NCI-H1436 (cell line): ENCODE data around the gene TEX264.

Experiments
- DNase-seq: peaks from one replicate; lab custom pipeline; 2025; lab: John Stamatoyannopoulos, UW

Gene TEX264

DNA sequence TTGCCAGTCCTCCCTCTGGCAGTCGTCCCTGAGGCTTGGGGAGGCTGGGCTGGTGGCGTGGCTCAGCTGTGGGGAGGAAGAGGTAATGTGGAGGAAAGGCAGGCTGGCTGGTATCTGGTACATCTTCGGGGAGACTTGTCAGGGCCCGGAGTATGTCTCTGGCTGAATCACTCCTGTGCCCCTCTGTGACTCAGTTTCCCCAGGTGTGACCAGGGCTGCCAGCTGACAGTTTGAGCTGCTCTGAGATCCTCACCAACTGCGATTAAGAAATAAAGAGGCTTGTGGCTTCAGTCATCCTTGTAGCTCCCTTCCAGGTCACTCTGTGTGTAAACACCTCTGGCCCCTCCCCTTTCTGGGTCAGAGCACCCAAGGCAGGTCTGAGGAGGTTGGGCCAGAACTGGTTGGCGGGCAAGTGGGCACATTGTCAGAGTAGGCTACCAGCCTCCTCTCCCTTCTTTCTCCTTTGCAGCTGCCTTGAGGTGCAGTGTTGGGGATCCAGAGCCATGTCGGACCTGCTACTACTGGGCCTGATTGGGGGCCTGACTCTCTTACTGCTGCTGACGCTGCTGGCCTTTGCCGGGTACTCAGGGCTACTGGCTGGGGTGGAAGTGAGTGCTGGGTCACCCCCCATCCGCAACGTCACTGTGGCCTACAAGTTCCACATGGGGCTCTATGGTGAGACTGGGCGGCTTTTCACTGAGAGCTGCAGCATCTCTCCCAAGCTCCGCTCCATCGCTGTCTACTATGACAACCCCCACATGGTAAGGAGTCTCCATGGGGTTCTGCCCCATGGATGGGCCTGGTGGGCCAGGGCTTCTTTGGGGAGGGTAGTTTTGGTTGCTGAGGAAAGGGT, 3.0 kb downstream of the TEX264 start:
- no peak for DNase-seq

DNA sequence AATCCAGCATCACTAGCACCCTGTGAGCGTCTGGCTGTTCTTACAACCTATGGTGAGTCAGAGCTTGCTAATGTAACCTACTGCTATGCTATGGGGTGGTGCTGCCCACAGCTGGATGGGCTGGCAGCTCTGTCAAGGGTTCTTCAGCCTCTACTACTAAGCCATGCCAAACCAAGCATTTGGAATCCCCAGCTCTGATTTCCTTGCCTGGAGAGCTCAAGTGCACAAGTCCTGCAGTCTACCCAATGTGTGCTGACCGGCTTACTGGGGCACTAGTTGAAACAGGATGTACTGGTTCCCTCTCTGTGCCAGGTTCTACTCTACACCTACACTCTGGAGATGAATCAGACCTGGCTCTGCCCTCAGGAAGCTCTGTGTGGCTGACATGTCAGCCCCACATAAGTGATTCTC, 4.2 kb downstream of the TEX264 start:
- no peak for DNase-seq

DNA sequence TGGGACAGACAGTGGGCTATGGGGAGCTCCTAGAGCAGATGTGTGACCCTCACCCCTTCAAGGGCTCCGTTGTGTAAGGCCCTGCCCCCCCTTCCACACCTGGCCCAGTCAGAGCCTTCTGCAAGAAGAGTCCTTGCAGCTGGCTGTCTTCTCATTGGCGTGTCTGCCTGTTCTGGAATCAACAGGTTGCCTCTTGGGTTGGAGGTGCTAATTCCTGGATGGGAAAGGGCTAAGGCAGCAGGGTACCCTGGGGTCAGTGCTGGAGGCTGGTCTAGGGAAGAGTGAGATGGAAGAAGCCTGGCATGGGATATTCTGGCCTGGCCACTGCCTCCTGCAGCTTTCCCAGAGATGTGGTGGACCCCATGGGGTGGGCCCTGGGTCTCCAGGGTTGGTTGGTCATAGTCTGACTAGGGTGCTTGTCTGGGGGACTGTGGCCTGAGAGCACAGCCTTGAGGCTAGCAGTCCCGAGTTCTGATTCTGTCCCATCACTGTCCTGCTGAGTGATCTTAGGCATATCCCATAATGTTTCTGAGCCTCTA, 5.1 kb downstream of the TEX264 start:
- no peak for DNase-seq

DNA sequence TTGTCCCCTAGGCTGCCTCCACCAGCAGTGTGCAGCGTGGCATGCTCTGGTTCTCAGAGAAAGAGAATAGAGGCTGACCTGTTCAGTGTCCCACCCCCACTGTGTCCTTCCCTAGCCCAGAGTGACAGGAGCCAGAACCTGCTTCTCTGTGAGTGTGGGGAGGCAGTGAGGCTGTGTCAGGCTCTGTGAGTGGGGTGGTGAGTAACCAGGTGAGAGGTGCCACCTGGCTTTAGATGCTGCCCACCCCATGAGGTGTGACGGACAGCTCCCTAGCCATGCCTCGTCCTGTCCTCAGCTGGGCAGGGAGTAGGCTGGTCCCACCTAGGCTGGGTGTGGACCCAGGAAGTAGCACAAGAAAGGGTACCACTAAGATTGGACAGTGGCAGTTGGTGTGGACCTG, 6.3 kb downstream of the TEX264 start:
- no peak for DNase-seq

DNA sequence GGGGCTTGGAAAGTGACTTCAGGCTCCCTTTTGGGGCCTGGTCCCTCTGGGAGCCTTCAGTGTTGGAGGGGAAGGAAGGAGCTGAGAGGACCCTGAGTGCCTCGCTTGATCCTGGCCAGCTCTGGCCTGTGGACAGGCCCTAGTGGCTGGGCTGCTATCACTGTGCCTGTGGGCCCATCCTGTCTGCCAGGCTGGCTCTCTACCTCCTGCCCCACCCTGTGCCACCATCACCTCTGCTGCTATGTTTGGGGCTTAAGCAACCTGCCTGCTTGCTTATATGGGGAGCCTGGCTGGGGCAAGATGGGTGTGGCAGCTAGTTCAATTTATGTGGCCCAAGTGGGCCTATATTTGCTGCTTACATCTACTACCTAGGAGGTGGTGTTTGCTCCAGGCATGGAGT, 7.1 kb downstream of the TEX264 start:
- no peak for DNase-seq

DNA sequence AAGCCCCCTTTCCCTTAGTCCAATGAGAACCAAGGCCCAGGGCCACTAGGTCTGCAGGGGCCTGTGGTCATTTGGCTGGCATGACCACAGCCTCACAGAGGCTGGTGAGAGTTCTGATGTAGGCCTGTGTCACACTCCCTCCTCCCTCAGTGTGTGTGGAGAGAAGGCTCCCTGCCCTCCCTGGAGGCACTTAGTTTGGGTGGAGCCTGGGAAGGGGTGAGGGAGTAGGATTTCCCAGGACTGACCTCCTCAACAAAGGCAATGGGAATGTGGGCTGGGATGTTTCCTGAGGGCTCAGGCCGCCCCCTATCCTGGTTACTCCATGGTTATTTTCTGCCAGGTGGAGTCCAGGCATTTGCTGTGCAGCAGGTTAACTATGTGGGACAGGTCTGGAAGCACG, 7.6 kb downstream of the TEX264 start:
- no peak for DNase-seq

DNA sequence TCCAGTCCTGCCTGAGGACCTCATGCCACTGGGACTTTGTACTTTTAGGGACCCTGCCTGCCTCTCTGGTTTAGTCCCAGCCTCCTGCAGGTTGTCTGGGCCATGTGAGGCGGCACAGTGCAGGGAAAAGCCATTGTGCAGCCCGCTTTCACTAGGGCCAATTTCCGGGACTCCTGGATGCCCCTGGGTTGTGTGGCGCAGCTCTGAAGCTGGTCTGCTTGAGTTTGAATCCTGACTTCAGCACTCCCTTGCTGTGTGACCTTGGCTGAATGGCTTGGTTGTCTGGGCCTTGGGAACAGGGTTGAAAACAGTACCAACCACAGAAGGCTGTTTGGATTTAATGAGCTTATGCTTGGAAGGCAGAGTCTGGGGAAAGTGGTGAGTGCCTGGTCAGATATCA, 8.3 kb downstream of the TEX264 start:
- DNase-seq, result no peak

DNA sequence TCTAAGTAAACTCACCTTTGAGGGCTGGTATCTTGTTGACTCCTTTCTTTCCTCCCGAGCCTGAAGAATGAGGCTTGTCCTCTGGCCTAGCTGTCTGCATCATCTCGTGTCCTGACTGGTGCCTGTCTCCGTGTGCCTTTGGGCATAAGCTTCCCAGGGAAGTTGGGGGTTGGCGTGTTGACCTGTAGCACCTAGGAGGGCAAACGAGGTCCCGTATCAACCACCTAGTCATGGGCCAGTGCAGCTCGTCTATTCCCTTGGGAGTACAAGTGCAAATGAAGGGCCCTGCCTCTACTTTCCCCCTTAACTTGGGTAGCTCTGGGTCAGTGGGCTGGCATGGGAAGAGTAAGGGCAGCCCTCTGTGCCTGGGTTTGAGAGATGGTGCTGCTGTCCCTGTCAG, 8.7 kb downstream of the TEX264 start:
- DNase-seq, result no peak

DNA sequence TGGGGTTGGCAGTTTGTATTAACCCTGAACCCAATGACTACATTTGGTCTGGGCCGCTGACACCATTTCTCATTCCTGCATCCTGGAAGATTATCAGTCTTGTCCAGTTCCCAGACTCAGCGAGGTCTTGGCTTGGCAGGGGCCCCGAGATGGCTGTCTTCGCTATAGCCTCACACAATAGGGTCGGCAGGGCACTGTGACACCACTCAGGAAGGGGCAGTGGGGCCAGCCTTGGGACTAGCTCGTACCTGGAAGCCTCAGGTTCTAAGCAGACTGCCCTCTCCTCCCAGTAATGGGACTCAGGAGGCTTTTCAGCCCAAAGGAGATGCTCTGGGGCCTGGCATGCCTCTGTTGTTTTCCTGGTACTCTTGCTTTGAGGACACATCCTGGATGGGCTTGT, 9.1 kb downstream of the TEX264 start:
- no peak for DNase-seq

DNA sequence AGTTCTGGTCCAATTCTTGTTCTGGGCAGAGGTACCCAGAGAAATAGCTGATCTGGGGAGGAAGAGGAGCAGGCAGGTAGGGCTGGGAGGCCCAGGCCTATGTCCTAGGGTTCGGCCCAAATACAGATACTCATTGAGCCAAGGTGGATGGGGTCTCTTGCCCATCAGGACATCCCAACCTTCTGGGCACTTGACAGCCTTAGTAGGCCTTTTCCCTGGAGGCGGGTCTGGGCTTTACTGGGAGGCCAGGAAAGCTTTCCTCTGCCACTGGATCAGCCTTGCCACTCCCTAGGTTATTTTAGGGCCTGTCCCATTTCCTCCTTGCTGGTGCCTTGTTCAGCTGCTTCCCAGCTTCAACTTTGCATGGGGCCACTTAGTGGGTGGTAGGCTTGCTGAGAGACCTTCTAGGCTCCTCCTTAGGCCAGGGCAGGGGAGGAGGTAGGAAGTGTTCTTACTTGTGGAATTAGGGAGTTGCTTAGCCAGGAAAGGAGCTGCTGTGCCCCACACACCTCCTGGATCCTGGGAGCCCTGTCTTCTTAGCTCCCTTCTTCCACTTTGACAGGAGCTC, 9.7 kb downstream of the TEX264 start:
- DNase-seq, result no peak

DNA sequence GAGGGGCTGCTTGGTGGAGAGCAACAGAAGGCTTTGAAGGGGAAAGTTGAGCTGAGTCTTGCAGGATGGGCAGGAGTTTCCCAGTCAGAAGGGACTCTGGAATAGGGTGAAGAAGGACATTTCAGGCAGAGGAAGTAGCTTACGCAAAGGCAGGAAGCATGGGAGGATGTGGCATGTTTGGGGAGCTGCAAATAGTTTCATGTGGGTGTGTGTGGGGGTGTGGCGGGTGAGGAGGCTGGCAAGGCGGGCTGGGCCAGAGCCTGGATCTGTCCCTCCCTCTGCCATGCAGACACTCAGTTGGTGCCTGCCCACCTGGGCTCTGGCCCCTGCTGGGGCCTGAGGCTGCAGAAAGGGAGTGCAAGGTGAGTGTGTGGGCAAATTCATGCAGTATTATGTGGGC, 10.4 kb downstream of the TEX264 start:
- DNase-seq, result no peak

DNA sequence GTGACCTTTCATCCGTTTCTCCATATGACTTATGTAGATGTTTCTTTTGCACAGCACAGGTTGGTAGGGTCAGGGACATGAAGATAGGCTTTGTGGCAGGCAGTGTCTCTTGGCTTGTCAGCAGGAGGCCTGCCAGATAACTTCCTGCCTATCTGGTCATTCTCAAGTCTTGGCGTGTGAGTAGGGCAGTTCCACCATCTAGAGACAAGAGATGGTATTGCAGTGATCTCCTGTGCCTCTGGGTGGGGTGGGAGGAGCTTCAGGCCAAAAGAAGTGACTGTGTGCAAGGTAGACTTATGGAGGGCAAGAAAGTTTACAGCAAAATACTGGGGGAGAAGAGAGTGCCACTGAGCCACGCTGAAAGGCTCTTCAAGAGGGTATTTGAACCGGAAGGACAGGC, 11.0 kb downstream of the TEX264 start:
- DNase-seq, result peak; percentile 26

DNA sequence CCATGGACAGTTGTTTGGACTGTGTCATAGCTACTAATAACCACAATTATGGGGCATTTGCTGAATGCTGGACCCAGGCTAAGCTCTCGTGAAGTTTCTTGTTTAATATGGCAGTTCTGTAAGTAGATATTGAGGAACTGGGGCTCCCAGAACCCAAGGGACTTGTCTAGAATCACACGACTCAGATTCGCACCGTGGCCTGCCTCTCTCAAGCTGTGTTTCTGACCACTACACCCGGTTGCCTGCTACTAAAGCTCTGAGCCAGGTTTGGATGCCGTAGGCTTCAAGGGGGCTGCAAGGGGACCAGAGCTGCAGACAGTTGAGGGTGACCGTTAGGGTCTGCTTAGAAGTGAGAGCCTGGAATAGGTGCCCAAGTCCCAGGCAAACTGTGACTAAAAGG, 11.5 kb downstream of the TEX264 start:
- no peak for DNase-seq

DNA sequence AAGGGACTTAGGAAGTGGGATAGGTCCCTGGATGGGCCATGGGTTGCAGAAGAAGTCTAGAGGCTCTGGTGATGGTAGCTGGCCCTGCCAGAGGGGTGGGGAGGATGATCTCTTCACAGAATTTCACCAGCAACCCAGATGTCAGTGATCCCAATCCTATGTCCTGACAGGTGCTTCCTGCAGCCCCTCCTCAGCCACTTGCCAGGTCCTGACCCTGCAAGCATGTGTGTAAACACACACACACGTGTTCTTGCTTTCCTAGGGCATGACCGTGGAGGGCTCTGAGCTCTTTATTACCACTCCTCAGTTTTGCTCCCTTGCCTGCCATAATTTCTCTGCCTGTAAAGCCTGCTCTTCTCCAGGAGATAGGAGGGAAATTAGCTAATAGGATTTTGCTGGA, 12.5 kb downstream of the TEX264 start:
- no peak for DNase-seq

DNA sequence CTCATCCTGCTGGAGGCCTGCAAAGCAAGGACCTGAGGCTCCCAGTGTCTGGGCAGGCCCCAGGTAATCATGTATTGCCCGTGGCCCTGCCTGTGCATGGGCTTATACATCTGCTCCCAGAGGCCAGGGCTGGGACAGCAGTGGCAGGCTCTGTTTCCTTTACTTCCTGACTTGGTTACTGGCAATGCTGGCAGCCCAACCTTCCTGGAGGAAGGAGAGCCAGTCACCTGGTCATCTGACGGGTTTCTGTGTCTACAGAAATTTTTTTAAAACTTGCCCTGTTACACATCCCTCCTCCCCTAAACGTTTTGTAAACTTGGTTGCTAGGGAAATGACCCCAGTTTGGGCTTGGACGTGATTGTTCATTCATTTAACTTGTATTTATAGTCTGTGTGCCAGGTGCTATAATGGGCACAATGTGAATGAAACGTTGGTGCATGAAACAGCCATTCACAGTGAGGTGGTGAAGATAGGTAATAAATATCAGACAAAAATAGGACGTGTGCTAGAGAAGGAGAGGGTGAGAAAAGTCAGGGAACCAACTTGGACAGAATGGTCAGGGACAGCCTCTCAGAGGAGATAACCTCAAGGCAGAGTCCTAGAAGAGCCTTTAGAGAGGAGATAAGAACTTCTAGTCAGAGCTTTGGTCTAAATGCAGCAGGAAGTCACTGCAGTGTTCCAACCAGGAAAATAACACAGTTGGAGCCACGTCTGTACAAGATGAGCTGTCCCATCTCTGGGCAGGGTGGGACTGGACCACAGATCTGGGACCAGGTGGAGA, 14.1 kb downstream of the TEX264 start:
- DNase-seq, result no peak

DNA sequence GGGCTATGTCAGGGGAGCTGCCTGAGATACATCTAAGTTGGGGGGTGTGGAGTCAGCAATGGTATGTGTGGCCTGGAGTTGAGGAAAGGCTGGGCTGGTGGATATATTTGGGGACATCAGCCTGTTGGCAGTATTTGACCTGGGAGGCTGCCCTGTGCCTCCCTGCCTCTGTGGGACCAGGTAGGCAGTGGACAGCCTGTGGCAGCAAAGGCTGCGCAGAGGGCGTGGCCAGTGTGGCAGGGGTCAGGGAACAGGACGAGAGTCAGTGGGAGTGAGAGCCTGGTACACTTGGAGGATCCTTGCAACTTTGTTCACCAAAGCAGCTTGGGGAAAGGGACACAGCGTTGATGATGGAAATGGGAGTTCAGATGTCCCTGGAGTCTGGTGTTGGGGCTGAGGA, 15.0 kb downstream of the TEX264 start:
- DNase-seq, result no peak

DNA sequence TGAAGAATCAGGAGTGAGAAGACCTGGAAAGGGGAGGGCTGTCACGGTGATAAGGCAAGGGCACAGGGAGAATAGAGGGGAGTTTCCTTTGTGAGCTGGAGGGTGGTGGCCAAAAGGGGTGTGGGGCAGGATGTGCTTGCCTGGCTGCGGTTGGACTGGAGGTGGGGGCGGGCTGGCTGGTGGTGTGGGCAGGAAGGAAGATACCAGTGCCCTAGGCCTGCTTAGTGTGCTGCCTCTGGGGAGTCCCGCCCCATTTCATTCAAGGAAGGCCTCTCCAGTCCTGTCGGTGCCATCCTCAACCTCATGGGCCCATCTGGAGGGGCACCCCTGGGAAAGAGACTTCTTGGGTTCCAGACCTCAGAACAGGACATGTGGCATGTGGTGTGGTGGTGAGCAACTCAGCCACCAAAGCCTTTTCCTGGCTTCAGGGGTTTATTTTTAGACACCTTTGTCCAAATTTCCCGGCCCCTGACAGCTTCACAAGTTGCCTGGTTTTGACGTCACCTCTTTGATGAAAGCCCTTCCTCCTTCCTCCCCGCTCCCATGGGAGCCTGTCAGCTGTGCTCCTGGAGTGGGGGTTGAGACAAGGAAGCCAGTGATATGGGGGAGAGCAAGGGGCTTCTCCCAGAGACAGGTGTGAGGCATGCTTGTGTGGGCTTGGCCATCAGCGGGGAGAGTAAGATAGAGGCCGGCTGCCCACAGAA, 15.6 kb downstream of the TEX264 start:
- DNase-seq, result no peak

DNA sequence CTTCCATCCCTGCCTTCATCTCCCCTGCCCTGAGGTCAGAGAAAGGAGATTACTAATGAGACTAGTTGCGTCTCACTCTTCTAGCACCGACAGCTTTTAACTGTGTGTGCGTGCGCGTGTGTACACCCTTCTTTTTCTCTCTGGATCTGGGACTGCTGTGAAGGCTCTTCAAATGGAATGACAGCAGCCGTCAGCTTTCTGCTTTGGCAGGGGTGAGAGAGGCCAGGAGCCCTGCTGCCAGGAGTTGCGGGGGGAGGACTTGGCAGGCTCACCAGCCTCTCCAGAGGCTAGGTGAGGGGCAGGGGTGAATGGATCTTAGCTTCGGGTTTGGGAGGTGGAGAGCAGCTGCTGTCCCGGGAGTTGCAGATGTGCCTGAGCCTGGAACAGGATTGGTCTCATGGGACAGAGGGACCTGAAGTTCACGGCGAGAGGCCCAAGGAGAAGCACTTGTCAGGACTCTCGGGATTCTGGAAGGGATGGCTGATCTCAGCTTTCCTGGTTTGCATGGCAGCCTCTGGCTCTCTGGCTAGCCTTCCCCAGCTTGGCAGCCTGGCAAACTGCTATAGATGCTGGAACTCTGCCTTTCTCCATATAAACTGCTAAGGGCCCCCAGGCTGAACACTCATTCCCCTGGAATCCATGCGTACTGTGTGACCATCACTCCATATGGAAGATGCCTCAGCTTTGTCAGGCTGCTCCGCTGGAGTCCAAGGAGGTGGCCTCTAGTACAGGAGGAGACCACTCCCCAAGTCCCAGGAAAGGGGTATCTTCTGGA, 16.6 kb downstream of the TEX264 start:
- DNase-seq, result no peak

DNA sequence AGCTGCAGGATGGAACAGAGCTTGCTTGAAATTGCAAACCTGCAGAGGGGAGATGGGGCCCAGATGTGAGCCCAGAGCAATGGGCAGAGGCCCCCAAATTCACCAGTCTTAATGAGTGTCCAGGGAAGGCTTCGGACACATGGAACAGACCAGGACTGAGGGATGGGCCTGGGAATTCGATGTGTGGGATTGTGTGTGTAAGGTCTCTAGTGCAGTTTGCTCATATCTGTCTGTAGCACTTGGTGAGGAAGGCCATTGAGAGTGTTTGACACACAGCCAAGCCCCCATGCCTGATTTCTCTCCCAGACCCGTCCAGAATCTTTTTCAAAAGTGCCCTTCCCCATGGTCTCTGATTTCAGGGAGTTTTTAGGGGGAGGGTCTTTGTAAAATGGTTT, 17.2 kb downstream of the TEX264 start:
- DNase-seq, result no peak

DNA sequence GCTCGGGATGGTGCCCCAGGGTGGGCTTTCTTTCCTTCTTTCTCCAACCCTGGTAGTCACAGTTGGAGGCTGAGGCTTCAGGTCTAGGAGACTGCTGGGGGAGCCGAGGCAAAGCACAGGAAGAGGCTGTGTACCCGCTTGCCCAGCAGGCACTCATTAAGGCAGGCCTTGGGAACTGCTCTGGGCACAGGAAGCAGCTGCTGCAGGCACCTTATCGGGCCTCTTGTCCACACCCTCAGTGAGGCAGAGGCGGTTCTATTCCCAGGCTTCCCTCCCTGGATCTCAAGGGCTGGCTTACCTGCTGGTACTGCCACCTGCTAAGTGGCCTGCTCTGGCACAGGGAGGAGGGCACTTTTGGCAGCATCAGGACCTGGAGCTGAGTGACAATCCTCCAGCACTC, 20.0 kb downstream of the TEX264 start:
- DNase-seq, result no peak

DNA sequence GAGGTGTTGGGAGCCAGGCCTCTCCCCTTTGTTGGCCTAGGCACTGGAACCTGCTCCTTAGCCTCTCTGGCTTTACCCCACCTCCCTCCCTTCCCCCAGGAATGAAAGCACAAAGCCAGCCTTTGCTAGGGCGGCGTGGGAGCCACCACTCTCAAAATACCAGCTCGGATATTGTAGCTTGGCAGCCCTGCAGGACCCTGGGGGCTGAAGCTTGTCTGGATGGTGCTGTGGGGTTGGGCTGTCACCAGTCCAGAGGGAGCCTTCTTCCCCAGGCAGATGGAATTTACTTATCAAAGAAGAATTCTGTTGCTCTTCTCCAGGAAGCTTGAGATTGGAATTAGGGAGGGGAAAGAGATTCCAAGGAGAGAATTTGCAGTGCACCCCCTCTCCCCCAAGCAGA, 20.9 kb downstream of the TEX264 start:
- no peak for DNase-seq

DNA sequence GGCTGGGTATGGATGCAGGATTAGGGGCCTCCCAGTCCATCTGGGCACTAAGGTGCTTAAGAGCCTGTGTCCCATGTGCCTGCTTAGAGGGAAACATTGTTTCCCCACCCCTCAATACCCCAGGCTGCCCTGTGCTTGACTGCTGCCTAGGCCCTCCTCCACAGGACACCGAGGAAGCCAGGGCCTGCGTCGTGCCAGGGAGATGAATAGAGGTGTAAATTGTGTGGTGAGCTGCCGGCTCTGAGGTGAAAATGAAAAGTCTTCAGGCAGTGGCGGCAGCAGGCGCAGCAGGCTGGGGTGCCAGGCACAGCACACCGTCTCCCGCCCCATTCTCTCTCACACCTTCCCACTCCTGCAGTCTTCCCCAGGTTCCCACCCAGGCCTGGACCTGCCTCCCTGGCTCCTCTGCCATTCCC, 21.9 kb downstream of the TEX264 start:
- no peak for DNase-seq
